ENCODE measurements around the gene SOST.

Gene SOST

DNA sequence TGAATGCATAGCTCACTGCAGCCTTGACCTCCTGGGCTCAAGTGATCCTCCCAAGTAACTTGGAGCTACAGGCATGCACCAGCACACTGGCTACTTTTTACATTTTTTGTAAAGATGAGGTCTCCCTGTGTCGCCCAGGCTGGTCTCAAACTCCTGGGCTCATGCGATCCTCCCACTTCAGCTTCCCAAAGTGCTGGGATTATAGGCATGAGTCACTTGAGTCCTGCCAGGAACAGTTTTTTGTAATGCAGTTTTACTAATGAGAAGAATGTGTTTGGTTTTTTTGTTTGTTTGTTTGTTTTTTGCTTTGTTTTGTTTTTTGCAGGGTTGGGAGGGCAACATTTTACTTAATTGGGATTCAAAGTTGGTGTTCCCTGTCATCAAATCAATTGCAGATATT lies 22.2 kb downstream of the SOST start:
- peaks cover 13% of the 10 kb centered on the region for H3K9me3 ChIP-seq (ENCODE audit: insufficient read depth, low read depth, low read length)
- H3K27ac ChIP-seq (ENCODE audit: low read length) = no peak overlapping the region
- H3K9ac ChIP-seq (ENCODE audit: low read depth, low read length) = no peak overlapping the region
- H3K36me3 ChIP-seq (ENCODE audit: insufficient read depth, low read depth, low read length) = no peaks in the 10 kb centered on the region
- H3K27me3 ChIP-seq (ENCODE audit: insufficient read depth, low read length) = no peaks in the 10 kb centered on the region
- H3K4me3 ChIP-seq (ENCODE audit: low read length) = no peak overlapping the region
- peaks cover 7% of the 10 kb centered on the region; the same call in 1 of the 2 replicates for H3K4me1 ChIP-seq (ENCODE audit: insufficient read depth, low read length)

DNA sequence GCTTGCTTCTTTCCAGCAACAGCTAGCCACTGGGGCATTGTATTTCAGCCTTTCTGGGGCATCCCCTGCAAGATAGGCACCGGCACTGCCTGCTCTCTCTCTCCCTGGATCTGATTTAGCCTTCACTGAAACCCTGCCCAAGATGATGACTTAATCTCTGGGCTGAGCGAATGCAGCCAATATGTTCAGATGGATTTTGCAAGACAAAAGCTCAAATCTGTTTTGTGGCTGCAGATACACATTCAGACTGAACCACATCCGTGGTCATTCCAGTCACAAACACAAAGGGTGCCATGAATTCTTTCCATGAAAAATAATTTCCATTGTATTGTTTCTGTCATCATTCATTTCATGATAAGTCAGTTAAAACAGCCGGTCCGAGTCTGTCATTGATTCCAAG lies 24.2 kb downstream of the SOST start:
- no peaks in the 10 kb centered on the region for H3K27me3 ChIP-seq (ENCODE audit: insufficient read depth, low read length)
- peaks cover 7% of the 10 kb centered on the region; the same call in 1 of the 2 replicates for H3K4me1 ChIP-seq (ENCODE audit: insufficient read depth, low read length)
- H3K36me3 ChIP-seq (ENCODE audit: insufficient read depth, low read depth, low read length) = no peaks in the 10 kb centered on the region
- H3K9me3 ChIP-seq (ENCODE audit: insufficient read depth, low read depth, low read length) = peaks cover 13% of the 10 kb centered on the region
- no peak overlapping the region for H3K27ac ChIP-seq (ENCODE audit: low read length)
- no peak overlapping the region for H3K9ac ChIP-seq (ENCODE audit: low read depth, low read length)
- no peak overlapping the region for H3K4me3 ChIP-seq (ENCODE audit: low read length)

DNA sequence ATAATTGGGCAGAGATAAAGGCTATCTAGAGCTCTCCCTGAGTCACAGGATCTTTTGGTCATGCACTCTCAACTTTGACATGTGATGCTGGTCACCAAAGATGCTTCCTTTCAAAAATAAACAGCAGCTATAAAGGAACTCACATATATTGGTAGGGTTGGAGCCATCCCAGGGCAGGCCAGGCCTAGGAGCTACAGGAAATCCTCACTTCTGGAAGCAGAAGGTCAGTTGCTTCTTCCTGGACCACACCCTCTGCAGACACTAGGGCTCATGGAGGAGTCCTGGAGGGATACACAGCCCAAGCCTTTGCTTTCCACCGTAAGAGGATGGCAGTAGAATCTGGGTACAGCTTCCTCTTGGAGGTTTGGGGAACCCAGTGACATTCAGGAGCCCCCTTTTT lies 24.6 kb downstream of the SOST start:
- Histone ChIP-seq H3K36me3 (ENCODE audit: insufficient read depth, low read depth, low read length) (no peaks in the 10 kb centered on the region), H3K27ac (ENCODE audit: low read length) (no peak overlapping the region), H3K9me3 (ENCODE audit: insufficient read depth, low read depth, low read length) (peaks cover 13% of the 10 kb centered on the region), H3K4me3 (ENCODE audit: low read length) (no peak overlapping the region), H3K4me1 (ENCODE audit: insufficient read depth, low read length) (peaks cover 7% of the 10 kb centered on the region; the same call in 1 of the 2 replicates), H3K9ac (ENCODE audit: low read depth, low read length) (no peak overlapping the region), H3K27me3 (ENCODE audit: insufficient read depth, low read length) (no peaks in the 10 kb centered on the region)

DNA sequence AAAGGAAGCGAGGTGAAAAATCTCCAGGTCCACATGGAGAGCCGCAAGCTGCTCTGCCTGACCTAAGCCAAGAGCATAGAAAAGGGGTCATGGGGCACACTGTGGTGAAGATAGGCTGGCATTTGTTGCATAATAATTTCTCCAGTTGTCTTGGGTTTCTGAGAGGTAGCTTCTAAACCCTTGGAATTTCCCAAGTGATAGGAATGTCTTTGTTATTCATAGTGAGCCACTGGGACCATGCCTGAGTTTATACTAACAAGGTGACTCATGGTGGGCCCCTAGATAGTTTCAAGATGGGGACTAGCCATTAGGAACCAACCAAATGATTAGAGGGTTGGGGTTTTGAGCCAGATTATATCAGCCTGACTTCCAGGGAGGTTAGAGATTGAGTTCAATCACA lies 25.6 kb downstream of the SOST start:
- peaks cover 13% of the 10 kb centered on the region for H3K9me3 ChIP-seq (ENCODE audit: insufficient read depth, low read depth, low read length)
- no peaks in the 10 kb centered on the region for H3K27me3 ChIP-seq (ENCODE audit: insufficient read depth, low read length)
- no peaks in the 10 kb centered on the region for H3K36me3 ChIP-seq (ENCODE audit: insufficient read depth, low read depth, low read length)
- H3K27ac ChIP-seq (ENCODE audit: low read length) = no peak overlapping the region
- peaks cover 7% of the 10 kb centered on the region; the same call in 1 of the 2 replicates for H3K4me1 ChIP-seq (ENCODE audit: insufficient read depth, low read length)
- H3K9ac ChIP-seq (ENCODE audit: low read depth, low read length) = no peak overlapping the region
- H3K4me3 ChIP-seq (ENCODE audit: low read length) = no peak overlapping the region

DNA sequence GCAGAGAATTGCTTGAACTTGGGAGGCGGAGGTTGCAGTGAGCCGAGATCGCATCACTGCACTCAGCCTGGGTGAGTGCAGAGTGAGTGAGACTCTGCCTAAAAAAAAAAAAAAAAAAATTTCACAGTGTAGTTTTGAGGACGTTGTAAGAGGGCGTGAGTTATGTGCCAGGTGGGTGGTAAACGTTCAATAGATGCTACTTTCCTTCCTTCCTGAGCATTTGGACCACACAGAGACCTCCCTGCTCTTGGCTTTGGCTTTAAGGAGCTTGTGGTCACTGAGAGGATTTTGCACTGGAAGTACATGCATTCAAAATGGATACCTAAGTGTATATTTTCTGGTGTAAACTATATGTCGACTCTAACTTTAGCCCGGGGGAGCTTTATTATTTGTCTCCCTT lies 30.5 kb downstream of the SOST start:
- H3K9me3 ChIP-seq (ENCODE audit: insufficient read depth, low read depth, low read length) = peaks cover 5% of the 10 kb centered on the region; the same call in 1 of the 2 replicates
- no peak overlapping the region for H3K9ac ChIP-seq (ENCODE audit: low read depth, low read length)
- no peak overlapping the region for H3K4me3 ChIP-seq (ENCODE audit: low read length)
- no peaks in the 10 kb centered on the region for H3K4me1 ChIP-seq (ENCODE audit: insufficient read depth, low read length)
- no peak overlapping the region for H3K27ac ChIP-seq (ENCODE audit: low read length)
- H3K27me3 ChIP-seq (ENCODE audit: insufficient read depth, low read length) = no peaks in the 10 kb centered on the region
- no peaks in the 10 kb centered on the region for H3K36me3 ChIP-seq (ENCODE audit: insufficient read depth, low read depth, low read length)

DNA sequence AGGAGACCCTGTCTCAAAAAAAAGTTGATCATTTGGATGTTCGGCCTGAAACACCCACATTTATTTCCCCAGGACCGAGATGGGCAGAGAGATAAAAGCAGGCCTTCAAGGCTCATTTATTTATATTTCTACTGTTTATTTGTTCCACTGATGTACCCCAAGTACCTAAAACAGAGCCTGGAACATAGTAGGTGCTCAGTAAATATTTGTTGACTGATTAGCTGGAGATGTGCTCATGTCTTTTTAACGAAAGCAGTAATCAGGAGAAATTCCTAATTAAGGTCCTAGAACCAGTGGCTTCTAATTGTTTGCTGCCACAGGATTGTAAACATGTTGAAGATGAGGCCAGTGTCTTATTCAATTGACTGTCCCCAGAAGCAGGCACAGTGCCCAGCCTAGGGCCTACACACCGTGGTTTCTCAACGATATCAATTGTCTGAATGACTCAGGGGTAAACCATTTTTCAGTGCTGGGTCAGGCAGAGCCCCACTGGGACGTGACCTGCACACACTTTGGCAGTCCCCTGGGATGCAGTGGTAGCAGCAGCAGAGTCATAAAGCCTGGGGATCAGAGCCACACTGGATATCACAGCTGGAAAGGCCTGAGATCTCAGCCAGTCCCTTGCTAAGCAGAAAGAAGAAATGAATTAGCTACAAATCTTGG lies 34.8 kb downstream of the SOST start:
- Histone ChIP-seq H3K27ac (ENCODE audit: low read length) (no peak overlapping the region), H3K9me3 (ENCODE audit: insufficient read depth, low read depth, low read length) (no peaks in the 10 kb centered on the region), H3K9ac (ENCODE audit: low read depth, low read length) (no peak overlapping the region), H3K36me3 (ENCODE audit: insufficient read depth, low read depth, low read length) (no peaks in the 10 kb centered on the region), H3K4me3 (ENCODE audit: low read length) (no peak overlapping the region), H3K4me1 (ENCODE audit: insufficient read depth, low read length) (no peaks in the 10 kb centered on the region; the same call in 1 of the 2 replicates), H3K27me3 (ENCODE audit: insufficient read depth, low read length) (peaks cover 11% of the 10 kb centered on the region)

DNA sequence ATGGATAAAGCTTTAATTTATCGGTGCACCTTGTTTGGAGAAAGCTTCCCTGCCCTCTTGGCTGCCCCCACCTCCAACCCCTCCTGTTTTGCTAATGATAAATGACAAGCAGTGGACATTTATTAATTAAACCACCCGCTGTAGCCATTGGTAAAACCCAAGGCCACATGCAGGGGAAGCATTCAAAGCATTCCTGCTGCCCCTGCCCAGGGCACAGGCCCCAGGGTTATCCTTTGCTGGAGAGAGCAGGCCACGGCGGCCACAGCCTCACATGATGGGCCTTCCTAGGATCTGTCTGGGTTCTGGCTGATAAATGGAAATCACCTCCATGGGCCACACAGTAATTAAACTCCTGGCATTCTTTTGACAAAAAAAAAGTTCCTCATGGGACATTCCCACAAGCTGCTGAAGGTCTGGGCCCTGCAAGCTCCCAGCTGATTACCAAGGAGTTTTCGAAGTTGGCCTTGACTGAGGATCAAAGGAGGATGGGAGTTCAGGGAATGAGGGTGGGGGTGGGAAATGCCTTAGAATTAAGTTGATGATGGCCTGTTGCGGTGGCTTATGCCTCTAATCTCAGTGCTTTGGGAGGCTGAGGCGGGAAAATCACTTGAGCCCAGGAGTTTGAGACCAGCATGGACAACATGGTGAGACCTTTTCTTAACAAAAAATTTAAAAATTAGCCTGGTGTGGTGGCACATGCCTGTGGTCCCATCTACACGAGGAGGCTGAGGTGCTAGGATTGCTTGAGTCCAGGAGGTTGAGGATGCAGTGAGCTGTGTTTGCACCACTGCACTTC lies 35.5 kb downstream of the SOST start:
- Histone ChIP-seq H3K4me3 (ENCODE audit: low read length) (no peak overlapping the region), H3K27me3 (ENCODE audit: insufficient read depth, low read length) (peaks cover 11% of the 10 kb centered on the region), H3K9me3 (ENCODE audit: insufficient read depth, low read depth, low read length) (no peaks in the 10 kb centered on the region), H3K4me1 (ENCODE audit: insufficient read depth, low read length) (peaks cover 6% of the 10 kb centered on the region; the same call in 1 of the 2 replicates), H3K36me3 (ENCODE audit: insufficient read depth, low read depth, low read length) (no peaks in the 10 kb centered on the region), H3K9ac (ENCODE audit: low read depth, low read length) (no peak overlapping the region), H3K27ac (ENCODE audit: low read length) (no peak overlapping the region)

DNA sequence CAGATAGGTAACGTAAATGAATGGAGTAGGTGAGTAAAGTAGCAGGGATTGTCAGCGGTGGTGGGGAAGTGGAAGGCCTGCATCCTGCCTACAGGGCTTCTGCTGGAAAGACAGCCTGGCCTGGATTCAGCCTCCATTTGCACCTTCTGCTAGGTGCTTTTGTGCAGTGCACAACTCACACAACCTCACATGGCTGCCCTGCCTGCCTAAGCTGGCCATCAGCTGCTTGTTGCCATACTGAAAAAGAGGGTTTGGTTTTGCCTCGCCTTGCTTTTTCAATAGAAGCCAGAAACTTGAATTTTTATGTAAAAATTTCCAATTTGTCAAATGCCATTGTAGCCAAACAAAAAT lies 36.3 kb downstream of the SOST start:
- Histone ChIP-seq H3K36me3 (ENCODE audit: insufficient read depth, low read depth, low read length) (no peaks in the 10 kb centered on the region), H3K9me3 (ENCODE audit: insufficient read depth, low read depth, low read length) (no peaks in the 10 kb centered on the region), H3K9ac (ENCODE audit: low read depth, low read length) (no peak overlapping the region), H3K4me1 (ENCODE audit: insufficient read depth, low read length) (peaks cover 6% of the 10 kb centered on the region; the same call in 1 of the 2 replicates), H3K4me3 (ENCODE audit: low read length) (no peak overlapping the region), H3K27me3 (ENCODE audit: insufficient read depth, low read length) (peaks cover 11% of the 10 kb centered on the region), H3K27ac (ENCODE audit: low read length) (no peak overlapping the region)

DNA sequence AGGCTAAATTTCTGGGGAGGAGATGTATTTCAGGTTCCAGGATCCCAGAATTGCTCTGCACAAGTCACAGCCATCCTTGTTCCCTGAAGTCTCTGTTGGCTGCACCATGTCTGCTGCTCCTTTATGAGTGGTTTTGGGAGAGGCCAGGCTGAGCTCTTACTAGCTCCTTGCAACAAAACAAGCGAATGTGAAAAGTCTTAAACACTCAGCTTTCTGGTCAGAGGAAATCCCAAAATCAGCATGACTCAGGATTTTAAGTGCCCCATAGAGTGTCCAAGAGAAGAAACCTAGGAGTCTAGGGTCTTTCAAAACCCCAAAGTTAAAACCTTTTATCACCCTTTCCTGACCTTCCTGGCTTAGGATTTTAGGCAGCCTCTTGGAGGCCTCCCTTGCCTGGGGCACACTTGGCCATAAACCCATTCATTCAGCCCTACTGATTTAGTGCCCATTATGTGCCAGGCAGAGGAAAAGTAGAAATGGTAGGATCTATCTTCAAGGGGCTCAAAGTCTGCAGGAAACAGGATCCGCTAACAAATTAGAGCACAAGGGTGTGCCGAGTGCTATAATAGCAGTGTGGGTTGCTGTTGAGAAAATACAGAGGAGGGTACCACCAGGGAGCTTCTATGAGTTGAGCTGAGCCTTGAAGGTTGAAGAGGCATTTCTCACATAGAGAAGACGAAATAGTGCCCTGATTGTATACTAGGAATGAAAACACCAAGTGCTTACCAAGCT lies 36.9 kb downstream of the SOST start:
- H3K4me3 ChIP-seq (ENCODE audit: low read length) = peak overlapping the region; percentile 71; the same call in 1 of the 2 replicates
- H3K9me3 ChIP-seq (ENCODE audit: insufficient read depth, low read depth, low read length) = no peaks in the 10 kb centered on the region
- peaks cover 6% of the 10 kb centered on the region; the same call in 1 of the 2 replicates for H3K4me1 ChIP-seq (ENCODE audit: insufficient read depth, low read length)
- no peak overlapping the region for H3K27ac ChIP-seq (ENCODE audit: low read length)
- H3K36me3 ChIP-seq (ENCODE audit: insufficient read depth, low read depth, low read length) = no peaks in the 10 kb centered on the region
- peaks cover 11% of the 10 kb centered on the region for H3K27me3 ChIP-seq (ENCODE audit: insufficient read depth, low read length)
- H3K9ac ChIP-seq (ENCODE audit: low read depth, low read length) = peak overlapping the region; percentile 40; the same call in 1 of the 2 replicates

DNA sequence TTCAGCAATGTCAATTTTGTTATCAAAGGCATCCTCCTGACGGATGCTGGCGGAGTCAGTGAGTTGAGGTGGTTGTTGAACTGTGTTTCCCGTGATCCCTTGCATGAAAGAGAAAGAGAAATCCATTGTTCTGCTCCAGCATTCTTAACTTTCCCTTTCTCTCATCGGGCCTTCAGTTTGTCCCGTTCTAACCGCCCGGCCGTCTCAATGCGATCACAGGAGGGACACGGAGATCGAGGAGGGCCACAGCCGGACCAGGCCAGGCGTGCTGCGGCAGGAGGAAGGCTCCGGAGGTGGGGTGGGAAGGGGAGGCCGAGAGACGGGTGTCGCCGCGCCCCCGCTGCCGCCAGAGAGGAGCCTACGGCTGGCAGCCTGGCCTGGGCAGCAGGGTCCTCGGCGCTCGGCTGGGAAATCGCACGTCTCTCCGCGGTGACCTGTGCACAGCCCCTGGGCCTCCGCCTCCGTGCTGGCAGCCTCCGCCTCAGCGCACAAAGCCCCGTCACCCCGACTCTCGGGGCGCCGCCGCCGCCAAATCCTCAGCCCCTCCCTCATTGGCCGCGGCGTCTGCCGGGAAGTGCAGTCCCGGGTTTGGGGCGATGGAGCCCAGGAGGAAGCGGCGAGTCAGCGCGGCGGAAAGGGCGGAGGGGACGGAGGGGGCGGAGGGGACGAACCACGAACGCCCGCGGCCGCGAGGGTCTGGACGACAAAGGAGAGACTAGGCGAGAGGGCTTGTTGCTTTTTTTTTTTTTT lies 38.1 kb downstream of the SOST start:
- no peaks in the 10 kb centered on the region for H3K9me3 ChIP-seq (ENCODE audit: insufficient read depth, low read depth, low read length)
- peaks cover 12% of the 10 kb centered on the region for H3K27me3 ChIP-seq (ENCODE audit: insufficient read depth, low read length)
- no peaks in the 10 kb centered on the region for H3K36me3 ChIP-seq (ENCODE audit: insufficient read depth, low read depth, low read length)
- peaks cover 6% of the 10 kb centered on the region; the same call in 1 of the 2 replicates for H3K4me1 ChIP-seq (ENCODE audit: insufficient read depth, low read length)
- peak overlapping the region; percentile 85; the same call in 1 of the 2 replicates for H3K9ac ChIP-seq (ENCODE audit: low read depth, low read length)
- peak overlapping the region; percentile 71 for H3K4me3 ChIP-seq (ENCODE audit: low read length)
- H3K27ac ChIP-seq (ENCODE audit: low read length) = peak overlapping the region; percentile 40

DNA sequence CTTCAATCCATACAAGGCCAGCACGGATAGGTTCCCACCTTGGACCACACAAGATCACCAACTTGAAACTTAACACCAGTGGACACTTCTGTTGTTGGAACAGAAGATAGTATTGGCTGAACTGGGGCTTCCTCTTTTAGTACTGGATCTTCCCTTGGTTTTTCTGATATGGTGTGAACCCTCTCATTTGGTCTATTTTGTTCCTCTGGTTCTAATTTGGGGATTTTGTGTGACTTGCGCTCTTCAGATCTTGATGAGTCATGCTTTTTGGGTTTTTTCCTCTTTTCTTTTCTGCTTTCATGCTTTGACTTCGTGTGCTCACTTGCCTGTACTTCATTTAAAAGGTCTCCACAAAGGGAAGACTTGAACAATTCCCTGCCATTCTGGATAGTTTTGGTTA lies 39.0 kb downstream of the SOST start:
- H3K27me3 ChIP-seq (ENCODE audit: insufficient read depth, low read length) = peaks cover 21% of the 10 kb centered on the region
- H3K9me3 ChIP-seq (ENCODE audit: insufficient read depth, low read depth, low read length) = no peaks in the 10 kb centered on the region
- peaks cover 6% of the 10 kb centered on the region; the same call in 1 of the 2 replicates for H3K4me1 ChIP-seq (ENCODE audit: insufficient read depth, low read length)
- H3K27ac ChIP-seq (ENCODE audit: low read length) = no peak overlapping the region
- no peaks in the 10 kb centered on the region for H3K36me3 ChIP-seq (ENCODE audit: insufficient read depth, low read depth, low read length)
- no peak overlapping the region for H3K9ac ChIP-seq (ENCODE audit: low read depth, low read length)
- no peak overlapping the region for H3K4me3 ChIP-seq (ENCODE audit: low read length)
